Vagina (tissue), 2 donors: ENCODE data around the gene HECTD4. TPM values are rescaled to one million over a fixed set of nuclear protein-coding genes. Genes with fewer than 3 reads are reported as not detected.

Source experiments
- DNase-seq, 2 donors: peaks; one replicate each; pipeline ENCODE4 v3.0.0-alpha.2; 2017; ENCODE audit errors: extremely low spot score in 2 of 2
- H3K27ac ChIP-seq: fragments of 200-600 bp; sonication (generic); one replicate; pipeline ENCODE4 v1.5.1; 2019
- H3K27me3 ChIP-seq: fragments of 200-600 bp; sonication (generic); one replicate; pipeline ENCODE4 v1.5.1; 2019
- H3K36me3 ChIP-seq, 2 donors: fragments of 200-600 bp; sonication (generic); one replicate each; pipeline ENCODE4 v1.5.1; 2017 to 2019
- H3K4me1 ChIP-seq: fragments of 200-600 bp; sonication (generic); one replicate; pipeline ENCODE4 v1.5.1; 2019
- H3K4me3 ChIP-seq, 2 donors: fragments of 200-600 bp; sonication (generic); 1 replicate in 1 of 2; 2 replicates in 1 of 2; pipeline ENCODE4 v1.5.1; 2016 to 2019
- H3K9me3 ChIP-seq: fragments of 200-600 bp; sonication (generic); one replicate; pipeline ENCODE4 v1.5.1; 2019
- POLR2A ChIP-seq, 2 donors: fragments of 450-650 bp; IDR thresholded peaks; one replicate each; pipeline ENCODE4 v1.6.1; 2017; ENCODE audit warnings: antibody characterized with exemption in 2 of 2, mild to moderate bottlenecking in 2 of 2, moderate library complexity in 2 of 2
- POLR2AphosphoS5 ChIP-seq, 2 donors: sonication (generic); formaldehyde crosslinking; IDR thresholded peaks; one replicate each; pipeline ENCODE4 v1.9.0; 2017; ENCODE audit warnings: antibody characterized with exemption in 2 of 2, mild to moderate bottlenecking in 2 of 2, low read depth in 1 of 2; ENCODE audit not compliant: insufficient read depth in 1 of 2
- intact Hi-C: fragments of 100-400 bp; cut with DNase I; formaldehyde crosslinking; loops from one replicate; pipeline ENCODE4 v1.15.1; 2023
- total RNA-seq: library from RNA; depleted of rRNA; stranded (reverse); fragments of >200 nt; gene quantifications from one replicate; pipeline ENCODE4 v1.2.3, GENCODE V29; 2016
- TF ChIP-seq, protein P1 (sequence below), 3 experiments: fragments of 450-650 bp in 2 of 3; fragments of 200-600 bp in 1 of 3; sonication (generic) in 1 of 3; IDR thresholded peaks; one replicate each; pipeline ENCODE4 v1.5.1; 2017 to 2019; ENCODE audit warnings: antibody characterized with exemption in 3 of 3, mild to moderate bottlenecking in 2 of 3, moderate library complexity in 2 of 3

Gene HECTD4
- total RNA-seq, 1 donor from 2014 or later = 79.6 TPM

DNA sequence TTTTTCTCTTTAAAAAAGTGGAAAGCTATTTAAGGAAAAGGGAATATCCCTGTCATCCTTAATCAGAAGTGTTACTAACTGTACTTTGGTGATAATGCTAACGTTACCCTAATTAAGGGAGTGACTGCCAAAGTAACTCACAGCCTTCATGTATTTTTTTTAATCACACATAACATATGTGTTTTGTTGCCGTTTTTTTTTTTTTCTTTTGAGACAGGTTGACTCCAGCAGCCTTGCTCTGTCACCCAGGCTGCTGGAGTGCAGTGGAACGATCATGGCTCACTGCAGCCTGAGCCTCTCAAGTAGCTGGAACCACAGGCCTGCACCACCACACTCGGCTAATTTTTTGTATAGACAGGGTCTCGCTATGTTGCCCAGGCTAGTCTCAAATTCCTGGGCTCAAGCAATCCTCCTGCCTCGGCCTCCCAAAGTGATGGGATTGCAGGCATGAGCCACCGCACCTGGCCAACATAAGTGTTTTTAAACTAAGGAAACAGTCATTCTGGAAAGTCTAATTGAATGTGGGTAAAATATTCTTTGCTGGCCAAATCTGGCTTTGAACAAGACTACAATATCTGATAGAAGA lies 56.5 kb downstream of the HECTD4 start:
- Histone ChIP-seq H3K4me1 (peaks cover 29% of the 10 kb centered on the region), H3K27ac (no peak overlapping the region), H3K9me3 (no peaks in the 10 kb centered on the region), H3K27me3 (no peaks in the 10 kb centered on the region), H3K4me3 (no peak overlapping the region), H3K36me3 (no peaks in the 10 kb centered on the region)
- TF ChIP-seq POLR2AphosphoS5 (IDR thresholded peaks at IDR 0.05; ENCODE audit: insufficient read depth in 1 of 2, low read depth in 1 of 2) = no peak
- no peak for DNase-seq
- intact Hi-C loops = no loop called here

GRCh38 chr12:112325157-112325556 lies 57.1 kb downstream of the HECTD4 start:
- peaks cover 29% of the 10 kb centered on the region for H3K4me1 ChIP-seq

DNA sequence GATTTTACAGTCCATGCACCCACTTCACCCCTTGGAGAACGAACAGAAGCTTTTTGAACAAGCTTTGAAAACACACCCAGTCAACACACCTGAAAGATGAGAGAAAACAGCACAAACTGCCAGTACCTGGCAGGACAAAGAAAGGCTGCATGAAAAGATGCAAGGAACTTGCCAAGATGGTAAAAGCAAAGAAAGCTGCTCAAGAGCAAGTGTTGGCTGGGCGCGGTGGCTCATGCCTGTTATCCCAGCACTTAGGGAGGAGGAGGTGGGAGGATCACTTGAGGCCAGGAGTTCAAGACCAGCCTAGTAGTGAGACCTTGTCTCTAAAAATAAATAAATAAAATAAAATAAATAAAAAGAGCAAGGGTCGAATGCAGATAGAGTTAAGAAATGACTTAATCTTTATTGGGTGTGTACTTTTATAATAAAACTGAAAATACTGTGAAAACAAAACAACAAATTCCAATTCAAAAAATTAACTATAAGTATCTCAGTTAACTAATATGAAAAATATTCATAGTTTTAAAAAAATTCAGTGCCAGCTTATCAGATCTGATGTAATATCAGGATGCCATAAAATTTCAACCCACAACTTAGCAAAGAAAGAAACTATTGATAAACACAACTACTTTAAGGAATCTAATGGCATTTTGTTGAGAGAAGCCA lies 59.2 kb downstream of the HECTD4 start:
- no peak overlapping the region for H3K4me3 ChIP-seq
- no peaks in the 10 kb centered on the region for H3K9me3 ChIP-seq
- peaks cover 17% of the 10 kb centered on the region for H3K4me1 ChIP-seq
- no peak for DNase-seq
- no peaks in the 10 kb centered on the region for H3K36me3 ChIP-seq
- no peaks in the 10 kb centered on the region for H3K27me3 ChIP-seq
- H3K27ac ChIP-seq = no peak overlapping the region
- intact Hi-C loops = no loop called here
- no peak for TF ChIP-seq POLR2A (IDR thresholded peaks at IDR 0.05)
- TF ChIP-seq, protein P1, sequence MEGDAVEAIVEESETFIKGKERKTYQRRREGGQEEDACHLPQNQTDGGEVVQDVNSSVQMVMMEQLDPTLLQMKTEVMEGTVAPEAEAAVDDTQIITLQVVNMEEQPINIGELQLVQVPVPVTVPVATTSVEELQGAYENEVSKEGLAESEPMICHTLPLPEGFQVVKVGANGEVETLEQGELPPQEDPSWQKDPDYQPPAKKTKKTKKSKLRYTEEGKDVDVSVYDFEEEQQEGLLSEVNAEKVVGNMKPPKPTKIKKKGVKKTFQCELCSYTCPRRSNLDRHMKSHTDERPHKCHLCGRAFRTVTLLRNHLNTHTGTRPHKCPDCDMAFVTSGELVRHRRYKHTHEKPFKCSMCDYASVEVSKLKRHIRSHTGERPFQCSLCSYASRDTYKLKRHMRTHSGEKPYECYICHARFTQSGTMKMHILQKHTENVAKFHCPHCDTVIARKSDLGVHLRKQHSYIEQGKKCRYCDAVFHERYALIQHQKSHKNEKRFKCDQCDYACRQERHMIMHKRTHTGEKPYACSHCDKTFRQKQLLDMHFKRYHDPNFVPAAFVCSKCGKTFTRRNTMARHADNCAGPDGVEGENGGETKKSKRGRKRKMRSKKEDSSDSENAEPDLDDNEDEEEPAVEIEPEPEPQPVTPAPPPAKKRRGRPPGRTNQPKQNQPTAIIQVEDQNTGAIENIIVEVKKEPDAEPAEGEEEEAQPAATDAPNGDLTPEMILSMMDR (IDR thresholded peaks at IDR 0.05) = no peak

More at GRCh38 chr12:112325157-112325556, 57.1 kb downstream of the HECTD4 start:
- Histone ChIP-seq H3K4me3 (no peak overlapping the region), H3K9me3 (no peaks in the 10 kb centered on the region), H3K27ac (no peak overlapping the region), H3K27me3 (no peaks in the 10 kb centered on the region), H3K36me3 (no peaks in the 10 kb centered on the region)
- intact Hi-C loops = no loop called here
- DNase-seq = no peak
- TF ChIP-seq POLR2A (IDR thresholded peaks at IDR 0.05) (no peak), POLR2AphosphoS5 (IDR thresholded peaks at IDR 0.05; ENCODE audit: insufficient read depth in 1 of 2, low read depth in 1 of 2) (no peak)
- TF ChIP-seq, protein P1 (IDR thresholded peaks at IDR 0.05) = no peak

GRCh38 chr12:112322441-112322840 lies 59.8 kb downstream of the HECTD4 start:
- TF ChIP-seq POLR2A (IDR thresholded peaks at IDR 0.05) (no peak), POLR2AphosphoS5 (IDR thresholded peaks at IDR 0.05; ENCODE audit: insufficient read depth in 1 of 2, low read depth in 1 of 2) (no peak)
- TF ChIP-seq, protein P1 (IDR thresholded peaks at IDR 0.05) = no peak
- Histone ChIP-seq H3K36me3 (no peaks in the 10 kb centered on the region), H3K4me1 (peaks cover 18% of the 10 kb centered on the region), H3K4me3 (no peak overlapping the region), H3K9me3 (no peaks in the 10 kb centered on the region), H3K27me3 (no peaks in the 10 kb centered on the region), H3K27ac (no peak overlapping the region)
- intact Hi-C loops = no loop called here
- DNase-seq = no peak

DNA sequence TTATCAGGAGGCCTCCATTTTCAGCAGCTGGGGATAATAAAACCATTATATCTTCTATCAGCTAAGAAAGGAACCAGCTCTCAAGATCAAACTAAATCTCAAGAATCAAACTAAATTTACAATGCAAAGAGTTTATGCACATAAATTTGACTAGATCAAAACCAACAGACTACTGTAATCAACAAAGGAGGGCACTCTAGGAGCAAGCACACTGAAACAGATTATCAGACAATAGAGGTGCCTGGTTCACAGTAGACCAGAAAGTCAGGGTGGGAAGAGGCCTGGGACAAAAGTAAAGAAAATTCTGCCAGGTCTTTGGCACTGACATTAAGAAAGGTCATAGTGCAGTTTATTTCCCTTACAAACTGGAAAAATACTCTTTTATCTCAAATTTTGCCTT lies 61.0 kb downstream of the HECTD4 start:
- TF ChIP-seq, protein P1 (IDR thresholded peaks at IDR 0.05) = no peak
- TF ChIP-seq POLR2AphosphoS5 (IDR thresholded peaks at IDR 0.05; ENCODE audit: insufficient read depth in 1 of 2, low read depth in 1 of 2) = no peak
- TF ChIP-seq POLR2A (IDR thresholded peaks at IDR 0.05) = no peak
- H3K27ac ChIP-seq = no peak overlapping the region

More for the DNA sequence above, 61.0 kb downstream of the HECTD4 start:
- Histone ChIP-seq H3K4me3 (no peak overlapping the region), H3K27me3 (no peaks in the 10 kb centered on the region), H3K9me3 (no peaks in the 10 kb centered on the region), H3K36me3 (no peaks in the 10 kb centered on the region), H3K4me1 (peaks cover 24% of the 10 kb centered on the region)
- DNase-seq = no peak
- intact Hi-C loops = no loop called here
